Caco-2 (cell line): ENCODE measurements around the gene ADAMTS2. TPM values are rescaled to one million over a fixed set of nuclear protein-coding genes. Genes with fewer than 3 reads are reported as not detected.

ENCODE experiments used
- BruUV-seq: library from RNA; stranded (reverse); fragments of 400-500 nt; replicated peaks from 2 replicates; lab custom pipeline; 2021; lab: Mats Ljungman, UMichigan
- CTCF ChIA-PET: fragments of 300-600 bp; sonication (Branson Sonifier 250); formaldehyde crosslinking; loops from one replicate; lab custom pipeline; 2022; ENCODE audit warnings: antibody characterized with exemption; lab: Charles Lee
- POLR2A ChIA-PET: fragments of 300-600 bp; sonication (Branson Sonifier 250); formaldehyde crosslinking; loops from one replicate; lab custom pipeline; 2022; ENCODE audit warnings: antibody characterized with exemption; lab: Charles Lee
- DNase-seq, 2 experiments: peaks; one replicate each; pipeline versions ENCODE4 v3.0.0 to v3.0.0-alpha.2; 2020 to 2022
- H3K27me3 ChIP-seq: replicated peaks from 2 replicates; pipeline ENCODE4 v1.6.0; 2011; ENCODE audit warnings: low read length; ENCODE audit not compliant: control insufficient read depth, insufficient read depth
- H3K36me3 ChIP-seq: 2 replicates; pipeline ENCODE4 v1.5.1; 2011; ENCODE audit warnings: low read length; ENCODE audit not compliant: control insufficient read depth, insufficient read depth
- H3K4me1 ChIP-seq: fragments of 250-450 bp; sonication (Bioruptor Pico); 2 replicates; pipeline ENCODE4 v1.5.1; 2020; ENCODE audit warnings: mild to moderate bottlenecking
- H3K4me3 ChIP-seq: 2 replicates; pipeline ENCODE4 v1.5.1; 2011; ENCODE audit warnings: low read depth, mild to moderate bottlenecking, control low read depth, low read length
- H3K9me3 ChIP-seq: fragments of 250-450 bp; sonication (Bioruptor Pico); 2 replicates; pipeline ENCODE4 v1.5.1; 2020; ENCODE audit warnings: mild to moderate bottlenecking, moderate library complexity
- H3K27ac Mint-ChIP-seq: one replicate; pipeline ENCODE4 v1.8.0; 2022; ENCODE audit warnings: mixed read lengths; ENCODE audit not compliant: unreplicated experiment
- H3K27me3 Mint-ChIP-seq: one replicate; pipeline ENCODE4 v1.8.0; 2022; ENCODE audit warnings: mixed read lengths; ENCODE audit not compliant: insufficient read depth, unreplicated experiment
- H3K36me3 Mint-ChIP-seq: one replicate; pipeline ENCODE4 v1.8.0; 2022; ENCODE audit warnings: mild to moderate bottlenecking, mixed read lengths; ENCODE audit not compliant: insufficient read depth, unreplicated experiment
- H3K4me1 Mint-ChIP-seq: one replicate; pipeline ENCODE4 v1.8.0; 2022; ENCODE audit warnings: low read depth, mixed read lengths; ENCODE audit not compliant: unreplicated experiment
- H3K4me3 Mint-ChIP-seq: one replicate; pipeline ENCODE4 v1.8.0; 2022; ENCODE audit warnings: mild to moderate bottlenecking, moderate library complexity, mixed read lengths; ENCODE audit not compliant: unreplicated experiment
- H3K9me3 Mint-ChIP-seq: one replicate; pipeline ENCODE4 v1.8.0; 2022; ENCODE audit warnings: mixed read lengths; ENCODE audit not compliant: unreplicated experiment
- CTCF ChIP-seq, 2 experiments: fragments of 200-600 bp in 1 of 2; IDR thresholded peaks; 1 replicate in 1 of 2; 2 replicates in 1 of 2; pipeline versions ENCODE4 v1.5.1 to v1.8.0; 2011 to 2022; ENCODE audit warnings: antibody characterized with exemption in 1 of 2, control low read depth in 1 of 2, inconsistent platforms in 1 of 2, low read depth in 1 of 2, low read length in 1 of 2, mild to moderate bottlenecking in 1 of 2, moderate library complexity in 1 of 2; ENCODE audit not compliant: insufficient read depth in 1 of 2, severe bottlenecking in 1 of 2, unreplicated experiment in 1 of 2
- intact Hi-C: fragments of 100-400 bp; cut with micrococcal nuclease; formaldehyde crosslinking; loops from one replicate; pipeline ENCODE4 v1.10.0; 2022; ENCODE audit not compliant: unreplicated experiment
- total RNA-seq: library from RNA; stranded (reverse); gene quantifications from 2 replicates; pipeline ENCODE4 v1.2.3, GENCODE V29; 2022

The ADAMTS2 gene
- total RNA-seq, 1 experiment from 2014 or later: 0.05 TPM

GRCh38 chr5:179302499-179303185 is 42.6 kb downstream of the ADAMTS2 start:
- Mint-ChIP-seq H3K4me1 (no peaks in the 10 kb centered on the region), H3K9me3 (peaks cover 32% of the 10 kb centered on the region), H3K27me3 (peaks cover 13% of the 10 kb centered on the region), H3K4me3 (no peak overlapping the region), H3K36me3 (no peaks in the 10 kb centered on the region), H3K27ac (no peak overlapping the region)
- no peak for TF ChIP-seq CTCF (IDR thresholded peaks at IDR 0.05; ENCODE audit: insufficient read depth in 1 of 2, low read depth in 1 of 2, low read length in 1 of 2, severe bottlenecking in 1 of 2, unreplicated experiment in 1 of 2)
- CTCF ChIA-PET: no interaction called here
- no peak overlapping the region for H3K4me3 ChIP-seq
- H3K36me3 ChIP-seq: no peaks in the 10 kb centered on the region
- no peaks in the 10 kb centered on the region for H3K27me3 ChIP-seq
- peak in 1 of 2 experiments; percentile 23 for DNase-seq
- intact Hi-C loops: no loop called here
- H3K4me1 ChIP-seq: no peaks in the 10 kb centered on the region
- no TSS peak for BruUV-seq
- H3K9me3 ChIP-seq: peaks cover 8% of the 10 kb centered on the region; the same call in 1 of the 2 replicates
- POLR2A ChIA-PET: no interaction called here

- Mint-ChIP-seq H3K36me3 (peaks cover 2% of the 10 kb centered on the region), H3K9me3 (peaks cover 32% of the 10 kb centered on the region), H3K27ac (no peak overlapping the region), H3K27me3 (peaks cover 11% of the 10 kb centered on the region), H3K4me1 (no peaks in the 10 kb centered on the region), H3K4me3 (no peak overlapping the region)
- Histone ChIP-seq H3K27me3 (no peaks in the 10 kb centered on the region), H3K4me1 (no peaks in the 10 kb centered on the region), H3K9me3 (peaks cover 8% of the 10 kb centered on the region; the same call in 1 of the 2 replicates), H3K36me3 (no peaks in the 10 kb centered on the region), H3K4me3 (no peak overlapping the region)
- intact Hi-C loops: no loop called here
- ChIA-PET CTCF (no interaction called here), POLR2A (no interaction called here)
- no peak for TF ChIP-seq CTCF (IDR thresholded peaks at IDR 0.05; ENCODE audit: insufficient read depth in 1 of 2, low read depth in 1 of 2, low read length in 1 of 2, severe bottlenecking in 1 of 2, unreplicated experiment in 1 of 2)
- DNase-seq: peak in 1 of 2 experiments; percentile 15
- BruUV-seq: no TSS peak
These were observed 43.5 kb downstream of the ADAMTS2 start for GRCh38 chr5:179301796-179302195.

GRCh38 chr5:179301376-179301775 is 43.9 kb downstream of the ADAMTS2 start:
- Histone ChIP-seq H3K4me1 (no peaks in the 10 kb centered on the region), H3K27me3 (no peaks in the 10 kb centered on the region), H3K9me3 (peaks cover 8% of the 10 kb centered on the region; the same call in 1 of the 2 replicates), H3K4me3 (no peak overlapping the region), H3K36me3 (no peaks in the 10 kb centered on the region)
- H3K4me3 Mint-ChIP-seq: no peak overlapping the region
- no TSS peak for BruUV-seq
- peaks cover 5% of the 10 kb centered on the region for H3K36me3 Mint-ChIP-seq
- H3K27ac Mint-ChIP-seq: no peak overlapping the region
- ChIA-PET CTCF (no interaction called here), POLR2A (no interaction called here)
- no peak for TF ChIP-seq CTCF (IDR thresholded peaks at IDR 0.05; ENCODE audit: insufficient read depth in 1 of 2, low read depth in 1 of 2, low read length in 1 of 2, severe bottlenecking in 1 of 2, unreplicated experiment in 1 of 2)
- peaks cover 11% of the 10 kb centered on the region for H3K27me3 Mint-ChIP-seq
- H3K9me3 Mint-ChIP-seq: peaks cover 32% of the 10 kb centered on the region
- intact Hi-C loops: no loop called here
- H3K4me1 Mint-ChIP-seq: no peaks in the 10 kb centered on the region
- no peak for DNase-seq
